Stimulated activated CD4-positive, alpha-beta T cell treated with anti-CD3 and anti-CD28 coated beads, Interleukin-12 subunit alpha, Interleukin-12 subunit beta, amount 100 ng/mL, for 24 hours (primary cell): ENCODE data around the gene MET.

Source experiments
- DNase-seq, 2 experiments: peaks; one replicate each; pipeline ENCODE4 v3.0.0-alpha.2; 2020; ENCODE audit warnings: low read depth in 2 of 2

MET gene

DNA sequence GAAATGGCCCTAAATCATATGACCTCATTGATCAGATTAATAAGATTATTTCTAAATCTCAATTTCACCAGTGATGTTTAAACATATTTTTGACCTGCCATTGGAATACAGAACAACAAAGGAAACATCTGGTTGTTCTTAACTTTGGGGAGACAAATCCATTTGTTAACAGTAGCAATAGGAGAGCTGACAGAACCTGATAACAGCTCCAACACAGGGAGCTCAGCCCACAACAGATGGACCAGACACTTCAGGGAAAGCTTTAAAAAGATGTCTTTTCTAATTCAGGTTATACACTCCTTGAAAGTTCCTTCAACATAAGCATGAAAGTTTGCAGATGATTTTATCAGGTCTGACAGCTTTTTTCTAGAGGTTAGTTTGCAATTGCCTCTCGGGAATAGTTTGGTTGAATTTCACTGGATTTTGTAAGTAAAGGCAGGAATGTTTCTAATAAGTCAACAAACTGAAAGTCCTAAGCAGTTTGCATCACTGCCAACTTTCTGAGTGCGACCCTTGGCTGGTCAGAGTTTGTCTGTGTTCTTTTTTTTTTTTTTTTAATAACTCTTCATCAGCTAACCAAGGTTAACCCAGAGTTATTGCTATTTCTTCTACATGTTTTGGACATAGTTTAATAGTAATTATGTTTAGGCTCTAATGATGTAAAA is 6.5 kb upstream of the MET start:
- no peak for DNase-seq

- DNase-seq: no peak
Observed at GRCh38 chr7:116669769-116670168, 2.2 kb upstream of the MET start.

DNA sequence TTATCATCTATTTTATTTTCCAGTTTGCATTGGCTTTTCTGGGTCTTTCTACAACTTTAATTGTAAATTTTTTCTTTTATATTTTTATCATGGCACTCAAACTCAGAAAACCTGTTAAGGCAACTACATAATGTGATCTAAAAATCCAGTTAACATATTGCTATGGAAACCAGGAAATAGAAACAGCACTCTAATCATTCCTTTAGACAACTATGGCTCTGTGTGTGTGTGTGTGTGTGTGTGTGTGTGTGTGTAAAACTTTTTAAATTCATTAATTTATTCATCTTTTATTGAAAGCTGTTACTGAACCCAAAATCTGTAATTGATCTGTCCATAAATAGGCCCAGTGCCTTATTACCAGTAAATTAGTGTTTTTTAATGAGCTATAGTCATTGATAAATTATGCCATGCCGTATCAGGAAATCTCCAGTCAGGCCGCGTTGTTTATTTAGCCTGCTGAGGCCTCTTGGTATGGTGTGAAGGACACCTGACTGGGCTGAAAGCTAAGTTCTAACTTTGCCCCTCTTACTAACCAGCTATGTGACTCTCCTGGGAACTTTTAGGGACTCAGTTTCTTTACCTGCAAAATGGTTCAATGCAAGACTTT is 1.5 kb upstream of the MET start:
- no peak for DNase-seq

- no peak for DNase-seq
Observed at GRCh38 chr7:116671111-116671510, 885 bp upstream of the MET start.

GRCh38 chr7:116672596-116673456 is 830 bp downstream of the MET start:
- no peak for DNase-seq

GRCh38 chr7:116673457-116673865 is 1.5 kb downstream of the MET start:
- no peak for DNase-seq

DNA sequence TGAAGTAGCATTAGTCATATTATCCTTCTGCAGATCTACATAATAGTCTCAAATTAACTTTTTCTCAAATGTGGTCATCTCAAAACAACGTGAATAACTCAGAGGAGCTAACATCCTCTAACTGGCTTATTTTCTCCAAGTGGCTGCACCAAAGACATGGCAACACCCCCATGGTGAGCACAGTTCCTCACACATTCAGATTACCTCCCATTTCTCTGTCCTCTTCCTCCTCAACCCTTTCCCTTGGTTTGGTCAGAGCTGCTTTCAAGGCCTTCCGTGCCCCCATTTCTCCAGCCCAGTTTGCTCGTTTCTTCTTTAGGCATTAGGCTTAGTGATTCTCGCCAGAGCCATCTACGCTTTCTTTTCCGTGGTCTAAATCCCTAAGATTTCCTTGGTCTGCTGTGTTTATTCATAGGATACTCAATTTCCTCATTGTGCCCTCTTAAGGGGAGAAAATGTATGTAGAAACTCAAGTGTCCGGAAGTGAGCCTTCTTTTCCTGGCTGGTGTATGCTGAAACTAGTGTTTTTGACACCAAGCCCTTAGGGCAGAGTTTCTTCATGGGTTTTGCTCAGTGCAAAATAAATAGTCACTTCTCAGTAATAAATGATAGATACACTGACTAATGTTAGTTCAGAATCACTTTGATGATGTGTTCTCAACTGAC is 2.6 kb downstream of the MET start:
- no peak for DNase-seq

- no peak for DNase-seq
Observed at GRCh38 chr7:116675812-116676355, 3.9 kb downstream of the MET start.

DNA sequence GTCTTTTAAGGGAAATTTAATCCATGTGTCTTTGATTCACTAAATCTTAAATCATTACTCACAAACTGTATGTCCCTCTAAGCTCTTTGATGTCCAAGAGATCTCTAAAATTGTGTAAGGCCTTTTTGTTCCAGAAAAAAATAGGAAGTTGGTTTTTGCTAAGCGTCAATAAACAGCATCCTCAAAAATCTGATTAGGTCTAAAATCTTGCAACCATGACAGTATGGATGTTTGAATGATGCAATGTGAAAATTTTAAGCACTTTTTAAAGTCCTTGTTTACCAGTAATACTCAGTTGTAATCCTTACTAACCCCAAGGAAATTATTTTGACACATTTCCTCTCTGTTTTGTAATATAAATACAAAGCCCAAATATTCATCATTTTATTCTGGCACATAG is 6.8 kb downstream of the MET start:
- no peak for DNase-seq

DNA sequence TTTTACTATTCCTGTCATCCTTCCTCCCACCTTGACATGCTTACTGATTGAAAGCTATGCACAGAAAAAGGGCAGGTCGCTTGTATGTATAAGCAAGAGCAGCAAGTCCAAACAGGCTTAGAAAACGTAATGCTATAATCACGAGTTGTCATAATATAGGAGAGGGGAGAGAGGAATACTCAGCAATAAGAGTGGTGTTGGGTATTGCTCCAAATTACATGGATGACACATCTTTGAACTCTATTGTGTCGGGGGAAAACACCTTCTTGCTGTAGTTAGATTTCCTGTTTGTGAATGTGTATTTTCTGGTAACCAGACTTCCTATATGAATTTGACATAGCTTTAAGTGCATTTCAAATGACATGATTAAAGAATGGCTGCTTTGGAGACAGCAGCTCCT is 7.5 kb downstream of the MET start:
- no peak for DNase-seq

DNA sequence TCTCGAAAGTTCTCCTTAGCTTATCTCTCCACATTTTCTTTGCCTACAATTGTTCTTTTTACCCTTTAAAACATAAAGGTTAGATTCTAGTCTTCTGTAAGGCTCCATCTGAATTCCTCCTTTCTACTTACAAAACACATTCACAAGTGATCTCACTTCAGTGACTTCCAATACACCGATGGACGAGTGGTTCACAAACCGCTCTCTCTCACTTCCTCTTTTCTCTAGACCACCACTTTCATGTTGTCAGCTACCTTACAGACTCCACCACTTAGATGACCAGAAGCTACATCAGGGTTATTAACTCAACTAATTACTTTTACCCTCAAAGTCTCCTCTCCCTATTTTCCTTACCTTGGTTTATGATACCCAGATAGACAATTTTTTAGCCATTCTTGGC is 11.8 kb downstream of the MET start:
- DNase-seq: no peak

DNA sequence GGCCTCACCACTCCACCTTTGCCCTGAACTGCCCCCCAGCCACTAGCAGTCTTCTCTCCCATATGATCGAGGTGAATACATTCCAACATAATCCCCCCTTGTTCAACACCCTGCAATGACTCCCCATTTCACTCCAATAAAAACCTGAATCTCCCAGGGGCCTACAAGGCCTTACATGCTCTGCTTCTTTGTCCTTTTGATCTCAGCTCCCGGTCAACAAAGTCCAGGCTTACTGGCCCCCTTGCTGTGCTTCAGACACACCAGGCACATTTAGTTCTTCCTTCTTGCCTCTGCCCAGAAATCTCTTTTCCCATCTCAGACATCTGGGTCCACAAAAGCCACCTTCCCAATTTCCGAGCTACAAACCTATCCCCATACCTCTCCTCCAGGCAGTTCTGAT is 14.0 kb downstream of the MET start:
- DNase-seq: no peak

DNA sequence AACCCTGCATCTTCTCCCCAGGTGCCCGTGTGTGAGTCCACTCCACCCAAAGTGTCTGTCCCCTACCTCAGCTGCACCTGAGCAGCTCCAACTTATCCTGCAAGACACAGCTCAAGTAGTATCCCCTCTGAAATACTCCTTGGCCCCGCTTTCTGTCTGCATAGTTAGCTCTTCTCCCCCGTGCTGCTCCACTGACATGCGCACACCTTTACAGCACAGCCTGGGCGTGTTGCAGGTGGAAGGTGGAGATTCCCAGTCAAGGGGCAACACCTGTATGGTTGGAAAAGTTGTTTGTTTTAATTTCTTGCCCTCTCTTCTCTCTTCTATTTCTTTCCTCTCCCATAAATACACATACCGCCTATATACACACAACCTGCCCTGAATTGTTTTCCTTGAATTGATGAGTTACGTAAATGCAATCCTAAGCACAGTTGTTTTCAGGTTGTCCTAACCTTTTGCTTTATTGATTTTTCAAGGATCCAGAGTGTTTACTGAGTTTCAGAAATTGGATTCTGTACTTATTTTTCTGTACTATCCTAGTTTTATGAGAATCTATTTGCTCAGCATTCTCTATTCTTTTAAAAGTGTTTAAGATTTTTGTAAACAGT is 14.9 kb downstream of the MET start:
- DNase-seq: no peak

DNA sequence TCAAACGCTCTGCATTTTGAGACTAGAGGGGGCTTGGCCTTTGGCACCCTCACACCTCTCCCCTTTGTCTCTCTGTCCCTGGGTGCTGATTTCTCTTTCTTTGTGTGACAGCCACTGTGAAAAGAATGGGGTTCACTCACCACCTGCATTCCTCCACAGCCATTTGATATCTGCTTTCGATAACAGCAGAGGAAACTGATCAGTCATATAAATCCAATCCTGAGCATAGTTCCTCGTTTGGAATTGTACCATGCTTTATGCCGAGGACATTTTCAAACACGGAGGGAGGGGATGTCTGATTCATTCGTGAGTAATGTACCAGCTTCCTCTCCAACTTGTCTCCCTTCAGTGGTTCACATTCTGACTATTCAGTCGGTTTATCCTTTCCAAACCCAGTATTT is 15.8 kb downstream of the MET start:
- no peak for DNase-seq

DNA sequence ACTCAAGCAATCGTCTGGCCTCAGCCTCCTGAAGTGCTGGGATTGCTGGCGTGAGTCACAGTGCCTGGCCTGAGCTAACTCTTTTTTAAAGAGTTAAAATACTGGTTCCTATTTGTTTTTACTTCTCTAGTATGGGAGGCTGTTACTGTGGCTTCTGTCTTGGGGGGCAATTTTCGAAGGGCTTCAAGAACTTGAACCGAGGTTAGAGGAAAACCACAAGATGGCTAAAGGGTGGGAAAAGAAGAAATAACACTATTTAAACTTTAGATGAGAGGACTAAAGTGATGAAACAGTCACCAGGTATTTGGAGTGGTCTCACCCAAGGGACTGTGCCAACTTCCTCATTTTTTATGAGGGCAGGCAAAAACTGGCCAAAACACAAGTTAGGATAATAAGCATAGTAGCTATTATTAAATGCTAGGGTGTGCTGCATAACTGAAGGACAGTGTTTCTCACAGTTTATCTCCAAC is 17.8 kb downstream of the MET start:
- DNase-seq: no peak

- DNase-seq: no peak
Observed at GRCh38 chr7:116691664-116692063, 19.7 kb downstream of the MET start.

DNA sequence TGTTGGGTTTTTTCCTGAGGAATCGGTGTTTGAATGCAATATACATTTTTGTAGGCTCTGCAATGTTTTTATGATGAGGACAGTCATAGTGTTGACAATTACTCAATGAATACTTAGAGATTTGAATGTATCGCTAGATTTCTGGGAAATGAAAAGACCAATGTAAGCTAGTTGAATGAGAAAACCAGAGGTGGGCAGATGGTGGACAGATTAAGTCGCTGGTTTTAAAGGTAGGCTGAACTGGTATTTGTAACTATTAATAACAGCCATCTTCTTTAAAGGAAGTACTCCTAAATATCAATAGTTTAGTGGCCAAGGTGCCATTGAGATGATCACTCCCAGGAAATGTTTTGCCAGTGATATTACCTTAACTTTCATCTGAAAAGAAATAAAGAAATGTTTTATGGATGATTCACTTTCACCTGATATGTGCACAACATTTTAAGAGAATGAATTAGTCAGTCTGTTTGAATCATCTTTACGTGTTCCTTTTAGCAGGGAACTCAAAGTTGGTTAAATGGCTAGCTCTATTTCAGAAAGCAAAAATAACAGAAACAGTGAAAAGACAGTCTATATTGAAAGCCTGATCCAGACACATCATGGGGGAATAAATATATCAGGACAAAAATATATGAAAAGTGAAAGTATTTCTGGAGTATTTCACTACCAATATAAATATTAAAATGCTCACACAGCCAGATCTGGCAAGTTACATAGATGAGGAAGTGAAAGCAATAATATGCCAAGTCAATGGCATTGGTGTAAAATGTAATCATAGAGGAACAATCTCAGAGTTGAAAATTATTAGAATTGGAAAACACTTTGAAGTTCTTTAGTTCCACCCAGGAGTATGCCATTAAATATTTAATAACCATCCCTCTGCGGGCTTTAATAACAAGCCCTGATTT is 20.7 kb downstream of the MET start:
- no peak for DNase-seq

GRCh38 chr7:116696707-116697106 is 24.7 kb downstream of the MET start:
- DNase-seq: no peak

- no peak for DNase-seq
Observed at GRCh38 chr7:116697152-116697551, 25.2 kb downstream of the MET start.

DNA sequence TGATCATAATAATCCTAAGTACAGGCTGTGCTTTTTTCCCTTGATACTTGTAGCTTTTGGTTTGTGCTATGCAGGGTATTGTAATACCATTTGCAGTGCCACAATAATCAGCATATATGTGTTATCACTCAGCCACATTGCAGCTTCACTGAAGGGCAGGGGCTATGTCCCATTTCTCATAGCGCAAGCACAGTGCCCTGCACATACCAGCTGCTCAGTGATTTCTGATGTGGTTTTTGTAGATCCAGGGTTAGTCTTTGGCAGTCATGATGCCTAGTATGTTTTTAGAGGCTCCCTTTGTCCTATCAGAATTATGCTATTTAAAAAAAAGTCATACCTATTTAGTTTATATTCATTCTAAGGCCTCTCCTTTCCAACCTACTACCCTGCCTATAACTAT is 25.8 kb downstream of the MET start:
- no peak for DNase-seq

GRCh38 chr7:116698396-116698795 is 26.4 kb downstream of the MET start:
- DNase-seq: no peak
